Smooth muscle cell (in vitro differentiated cells): Measurements from ENCODE around the gene RHEB. TPM values are rescaled to one million over a fixed set of nuclear protein-coding genes. Genes with fewer than 3 reads are reported as not detected.

ENCODE experiments used
- DNase-seq: peaks from one replicate; lab custom pipeline; 2025; ENCODE audit not compliant: unreplicated experiment; lab: John Stamatoyannopoulos, UW
- H2AFZ ChIP-seq: fragments of 200-600 bp; sonication (generic); 2 replicates; pipeline ENCODE4 v1.6.0; 2016; ENCODE audit warnings: antibody characterized with exemption, low read depth, mild to moderate bottlenecking
- H3F3A ChIP-seq: fragments of 200-600 bp; sonication (generic); 2 replicates; pipeline ENCODE4 v1.6.0; 2017; ENCODE audit warnings: antibody characterized with exemption, low read depth
- H3K27ac ChIP-seq: fragments of 200-600 bp; sonication (generic); 2 replicates; pipeline ENCODE4 v1.5.1; 2016; ENCODE audit warnings: low read depth, mild to moderate bottlenecking
- H3K27me3 ChIP-seq: fragments of 200-600 bp; sonication (generic); 2 replicates; pipeline ENCODE4 v1.6.1; 2016; ENCODE audit warnings: low read depth, mild to moderate bottlenecking
- H3K36me3 ChIP-seq: fragments of 200-600 bp; sonication (generic); 2 replicates; pipeline ENCODE4 v1.5.1; 2016; ENCODE audit warnings: low read depth
- H3K4me1 ChIP-seq: fragments of 200-600 bp; sonication (generic); 2 replicates; pipeline ENCODE4 v1.5.1; 2016; ENCODE audit warnings: low read depth
- H3K4me2 ChIP-seq: fragments of 200-600 bp; sonication (generic); 2 replicates; pipeline ENCODE4 v1.6.0; 2016; ENCODE audit warnings: mild to moderate bottlenecking
- H3K4me3 ChIP-seq: fragments of 200-600 bp; sonication (generic); 2 replicates; pipeline ENCODE4 v1.5.1; 2016; ENCODE audit warnings: mild to moderate bottlenecking
- H3K79me2 ChIP-seq: fragments of 200-600 bp; sonication (generic); 2 replicates; pipeline ENCODE4 v1.6.0; 2016; ENCODE audit warnings: low read depth, mild to moderate bottlenecking
- H3K9ac ChIP-seq: fragments of 200-600 bp; sonication (generic); 2 replicates; pipeline ENCODE4 v1.6.0; 2016; ENCODE audit warnings: low read depth
- H3K9me3 ChIP-seq: fragments of 200-600 bp; sonication (generic); replicated peaks from 2 replicates; pipeline ENCODE4 v1.5.1; 2016; ENCODE audit warnings: low read depth
- H4K20me1 ChIP-seq: fragments of 200-600 bp; sonication (generic); 2 replicates; pipeline ENCODE4 v1.6.0; 2016; ENCODE audit warnings: low read depth
- WGBS: methylation state at CpG from one replicate; pipeline ENCODE4 v1.1.7; 2016; ENCODE audit warnings: low lambda C conversion rate; 5-methylcytosine and 5-hydroxymethylcytosine counted together
- polyA plus RNA-seq: library from polyadenylated mRNA; unstranded; fragments of >200 nt; fragmentation: Nextera tagmentation; extraction: Ambion mirVana; gene quantifications from 2 replicates; pipeline ENCODE4 v1.2.1, GENCODE V29; 2016
- total RNA-seq: library from RNA; depleted of rRNA; stranded (reverse); fragments of >200 nt; gene quantifications from 2 replicates; pipeline ENCODE4 v1.2.3, GENCODE V29; 2014
- TF ChIP-seq, protein P1 (sequence below): fragments of 200-600 bp; sonication (generic); IDR thresholded peaks from 2 replicates; pipeline ENCODE4 v1.5.1; 2017; ENCODE audit warnings: borderline replicate concordance, mild to moderate bottlenecking, antibody characterized with exemption; ENCODE audit not compliant: insufficient read depth, poor library complexity, severe bottlenecking

The RHEB gene
- total and polyA plus RNA-seq, 2 experiments from 2014 or later, result 115 to 151 TPM

DNA sequence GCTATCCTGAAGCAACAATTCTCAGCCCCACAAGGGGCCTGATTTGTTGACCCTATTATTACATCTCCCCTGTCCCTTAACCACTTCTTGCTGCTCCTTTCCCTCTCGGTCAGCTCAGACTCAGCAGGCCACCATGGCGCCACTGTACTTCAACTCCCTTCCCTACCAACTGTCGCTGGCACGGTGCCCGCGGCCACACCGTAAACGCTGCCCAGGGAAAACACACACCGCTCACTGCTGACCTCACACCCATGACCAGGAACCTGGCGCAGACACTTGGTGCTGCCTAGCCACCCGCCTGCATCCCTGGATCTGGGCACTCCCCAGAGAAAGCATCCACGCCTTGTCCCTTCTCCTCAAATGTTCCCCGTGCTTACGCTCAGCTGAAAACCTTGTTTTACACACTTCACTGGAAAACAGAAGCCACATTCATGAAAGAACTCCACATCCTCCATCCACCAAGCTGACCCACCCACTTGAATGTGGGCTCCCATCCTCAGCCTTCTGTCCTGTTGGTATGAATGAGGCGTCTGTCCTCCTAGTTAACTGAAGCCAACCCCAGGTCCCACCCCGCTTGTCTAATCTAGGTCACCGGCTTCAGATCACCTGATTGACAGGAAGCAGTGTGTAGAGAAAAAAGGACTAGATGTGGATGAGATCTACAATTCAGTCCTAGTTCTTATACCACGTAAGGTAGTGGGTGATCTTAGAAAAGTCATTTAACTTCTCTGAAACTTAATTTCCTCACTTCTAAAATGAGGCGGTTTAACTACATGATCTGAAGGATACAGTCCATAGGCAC, 51.3 kb downstream of the RHEB start:
- no peak overlapping the region for H2AFZ ChIP-seq
- H3K27me3 ChIP-seq, result no peaks in the 10 kb centered on the region
- peaks cover 6% of the 10 kb centered on the region for H4K20me1 ChIP-seq
- H3F3A ChIP-seq, result no peaks in the 10 kb centered on the region
- peaks cover 12% of the 10 kb centered on the region for H3K4me1 ChIP-seq
- TF ChIP-seq, protein P1, sequence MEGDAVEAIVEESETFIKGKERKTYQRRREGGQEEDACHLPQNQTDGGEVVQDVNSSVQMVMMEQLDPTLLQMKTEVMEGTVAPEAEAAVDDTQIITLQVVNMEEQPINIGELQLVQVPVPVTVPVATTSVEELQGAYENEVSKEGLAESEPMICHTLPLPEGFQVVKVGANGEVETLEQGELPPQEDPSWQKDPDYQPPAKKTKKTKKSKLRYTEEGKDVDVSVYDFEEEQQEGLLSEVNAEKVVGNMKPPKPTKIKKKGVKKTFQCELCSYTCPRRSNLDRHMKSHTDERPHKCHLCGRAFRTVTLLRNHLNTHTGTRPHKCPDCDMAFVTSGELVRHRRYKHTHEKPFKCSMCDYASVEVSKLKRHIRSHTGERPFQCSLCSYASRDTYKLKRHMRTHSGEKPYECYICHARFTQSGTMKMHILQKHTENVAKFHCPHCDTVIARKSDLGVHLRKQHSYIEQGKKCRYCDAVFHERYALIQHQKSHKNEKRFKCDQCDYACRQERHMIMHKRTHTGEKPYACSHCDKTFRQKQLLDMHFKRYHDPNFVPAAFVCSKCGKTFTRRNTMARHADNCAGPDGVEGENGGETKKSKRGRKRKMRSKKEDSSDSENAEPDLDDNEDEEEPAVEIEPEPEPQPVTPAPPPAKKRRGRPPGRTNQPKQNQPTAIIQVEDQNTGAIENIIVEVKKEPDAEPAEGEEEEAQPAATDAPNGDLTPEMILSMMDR, result no peak
- no peaks in the 10 kb centered on the region for H3K79me2 ChIP-seq
- H3K4me3 ChIP-seq, result no peak overlapping the region
- no peak overlapping the region for H3K9ac ChIP-seq
- no peak for DNase-seq
- WGBS, result 95% methylated on average over 19 of the region's 19 CpGs
- H3K27ac ChIP-seq, result no peak overlapping the region
- no peak overlapping the region for H3K4me2 ChIP-seq
- peaks cover 22% of the 10 kb centered on the region for H3K36me3 ChIP-seq
- no peaks in the 10 kb centered on the region for H3K9me3 ChIP-seq

DNA sequence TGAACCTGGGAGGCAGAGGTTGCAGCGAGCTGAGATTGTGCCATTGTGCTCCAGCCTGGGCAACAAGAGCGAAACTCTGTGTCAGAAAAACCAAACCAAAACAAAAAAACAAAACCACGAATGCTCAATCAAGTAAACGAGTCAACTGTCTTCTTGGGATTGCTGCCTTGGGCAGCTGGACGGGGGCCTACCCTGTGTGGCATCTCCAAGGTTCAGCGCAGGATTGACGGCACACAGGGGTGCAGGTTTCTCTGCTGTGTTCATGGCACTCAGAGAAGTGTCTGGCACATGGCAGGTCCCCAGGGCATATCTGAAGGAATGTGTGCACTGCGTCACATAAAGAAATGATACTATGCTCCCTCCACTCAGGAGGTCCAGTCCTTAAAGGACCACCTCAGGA, 54.5 kb downstream of the RHEB start:
- WGBS, result over 99% methylated on average over 8 of the region's 8 CpGs
- no peaks in the 10 kb centered on the region for H3K79me2 ChIP-seq

DNA sequence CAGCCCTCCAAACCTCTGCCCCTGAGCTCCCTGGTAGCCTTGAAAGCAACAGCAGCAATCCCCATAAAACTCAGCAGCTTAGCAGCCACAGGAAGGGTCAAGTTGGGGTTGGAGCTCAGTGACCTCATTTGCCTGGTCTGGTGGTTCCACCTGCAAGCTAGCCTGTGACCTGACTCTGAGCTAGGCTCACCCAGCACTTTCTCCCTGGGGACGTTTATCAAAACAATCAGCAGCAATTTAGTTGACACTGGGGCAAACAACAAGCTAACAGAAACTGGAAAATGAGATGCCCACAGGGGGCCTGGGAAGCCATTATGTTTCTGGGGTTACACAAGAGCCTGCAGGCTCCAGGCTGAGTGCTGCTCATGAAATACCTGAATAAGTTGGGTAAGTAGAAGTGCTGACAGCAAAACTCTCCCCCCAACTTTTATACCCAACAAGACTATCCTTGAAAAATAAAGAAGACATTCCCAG, 57.4 kb downstream of the RHEB start:
- Histone ChIP-seq H3K79me2 (no peaks in the 10 kb centered on the region), H3K27ac (no peak overlapping the region), H3K27me3 (no peaks in the 10 kb centered on the region), H3F3A (no peaks in the 10 kb centered on the region), H3K4me1 (peaks cover 11% of the 10 kb centered on the region), H3K36me3 (peaks cover 11% of the 10 kb centered on the region), H4K20me1 (no peaks in the 10 kb centered on the region), H3K4me2 (no peak overlapping the region), H2AFZ (no peak overlapping the region), H3K4me3 (no peak overlapping the region), H3K9ac (no peak overlapping the region), H3K9me3 (no peaks in the 10 kb centered on the region)
- 77% methylated on average over 1 of the region's 1 CpG for WGBS
- DNase-seq, result no peak
- TF ChIP-seq, protein P1, result no peak

More for the DNA sequence above, 54.5 kb downstream of the RHEB start:
- H3K27ac ChIP-seq, result no peak overlapping the region
- H3K4me2 ChIP-seq, result no peak overlapping the region
- TF ChIP-seq, protein P1, result no peak
- peaks cover 16% of the 10 kb centered on the region for H3K36me3 ChIP-seq
- no peak overlapping the region for H3K4me3 ChIP-seq
- H3K4me1 ChIP-seq, result peaks cover 4% of the 10 kb centered on the region
- no peak for DNase-seq
- no peaks in the 10 kb centered on the region for H3K9me3 ChIP-seq
- no peak overlapping the region for H3K9ac ChIP-seq
- peaks cover 3% of the 10 kb centered on the region for H4K20me1 ChIP-seq
- H2AFZ ChIP-seq, result no peak overlapping the region
- no peaks in the 10 kb centered on the region for H3K27me3 ChIP-seq
- no peaks in the 10 kb centered on the region for H3F3A ChIP-seq

DNA sequence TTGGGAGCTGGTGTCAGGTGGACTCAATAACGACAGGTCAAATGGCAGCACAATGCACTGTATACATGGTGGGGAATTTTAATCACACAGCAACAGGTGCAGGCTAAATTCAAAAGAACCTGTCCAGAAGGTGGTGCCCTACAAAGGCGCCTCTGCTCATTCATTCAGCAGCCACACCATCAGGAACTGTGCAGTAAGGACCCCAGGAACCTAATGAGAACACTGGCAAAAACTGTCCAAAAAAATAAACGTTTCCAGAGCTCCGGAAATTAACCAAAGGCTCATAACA, 57.8 kb downstream of the RHEB start:
- WGBS, result 94% methylated on average over 4 of the region's 4 CpGs
- H4K20me1 ChIP-seq, result no peaks in the 10 kb centered on the region
- no peak overlapping the region for H3K4me2 ChIP-seq
- no peaks in the 10 kb centered on the region for H3F3A ChIP-seq
- TF ChIP-seq, protein P1, result no peak
- H3K9me3 ChIP-seq, result no peaks in the 10 kb centered on the region
- H3K27ac ChIP-seq, result no peak overlapping the region
- DNase-seq, result no peak
- peaks cover 11% of the 10 kb centered on the region for H3K4me1 ChIP-seq
- H3K4me3 ChIP-seq, result no peak overlapping the region
- no peaks in the 10 kb centered on the region for H3K27me3 ChIP-seq
- peaks cover 11% of the 10 kb centered on the region for H3K36me3 ChIP-seq
- no peaks in the 10 kb centered on the region for H3K79me2 ChIP-seq
- H2AFZ ChIP-seq, result no peak overlapping the region
- H3K9ac ChIP-seq, result no peak overlapping the region
